HFFc6 (cell line): ENCODE measurements around the gene C1GALT1. TPM values are rescaled to one million over a fixed set of nuclear protein-coding genes. Genes with fewer than 3 reads are reported as not detected.

Experiments used
- DNase-seq: peaks from one replicate; pipeline ENCODE4 v3.0.0-alpha.2; 2018
- H3K27ac Mint-ChIP-seq: 2 replicates; pipeline ENCODE4 v1.8.0; 2020; ENCODE audit warnings: mild to moderate bottlenecking, mixed read lengths
- H3K27me3 Mint-ChIP-seq: 2 replicates; pipeline ENCODE4 v1.8.0; 2021; ENCODE audit warnings: mild to moderate bottlenecking, moderate library complexity, mixed read lengths; ENCODE audit not compliant: insufficient read depth
- H3K36me3 Mint-ChIP-seq: 2 replicates; pipeline ENCODE4 v1.8.0; 2021; ENCODE audit warnings: low read depth, mixed read lengths
- H3K4me1 Mint-ChIP-seq: 2 replicates; pipeline ENCODE4 v1.8.0; 2020; ENCODE audit warnings: low read depth, mixed read lengths
- H3K4me3 Mint-ChIP-seq: 2 replicates; pipeline ENCODE4 v1.8.0; 2020; ENCODE audit warnings: mild to moderate bottlenecking, moderate library complexity, mixed read lengths
- H3K9me3 Mint-ChIP-seq: 2 replicates; pipeline ENCODE4 v1.8.0; 2020; ENCODE audit warnings: mild to moderate bottlenecking, mixed read lengths
- total RNA-seq, 6 experiments: library from RNA; stranded (reverse); fragmentation: NEBNext Ultra II Directional; extraction: Animal tissue kit (Norgen Biotek cat#: 25700); gene quantifications; 2 replicates in 1 of 6; 3 replicates in 5 of 6; pipeline ENCODE4 v1.2.3, GENCODE V29; 2021
- TF ChIP-seq, protein P1 (sequence below): fragments of 200-600 bp; sonication (generic); IDR thresholded peaks from 2 replicates; pipeline ENCODE4 v1.5.0; 2021; ENCODE audit warnings: antibody characterized with exemption, mild to moderate bottlenecking

Gene C1GALT1
- total RNA-seq, 6 experiments from 2014 or later: 32.3 to 47.4 (median 34.1) TPM

DNA sequence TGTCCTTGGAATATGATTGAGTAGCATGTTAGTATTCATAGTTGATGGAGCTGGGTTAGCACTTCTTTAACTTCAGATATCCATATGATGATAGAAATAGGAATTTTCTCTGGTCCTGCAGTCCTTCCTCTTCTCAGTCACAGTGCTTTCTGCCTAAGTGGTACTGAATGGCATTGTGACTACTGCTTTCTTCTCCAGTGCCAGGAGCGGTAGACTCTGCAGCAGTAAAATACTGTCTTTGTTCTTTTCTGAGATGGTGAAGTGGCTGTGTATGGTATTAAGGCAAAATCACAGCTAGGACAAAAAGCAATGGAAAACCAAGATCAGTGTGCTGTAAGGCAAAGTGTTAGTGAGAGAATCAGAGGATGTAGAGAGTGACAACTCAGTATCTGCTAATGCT lies 46.6 kb downstream of the C1GALT1 start:
- H3K9me3 Mint-ChIP-seq: no peaks in the 10 kb centered on the region
- H3K36me3 Mint-ChIP-seq: peaks cover 10% of the 10 kb centered on the region
- TF ChIP-seq, protein P1, sequence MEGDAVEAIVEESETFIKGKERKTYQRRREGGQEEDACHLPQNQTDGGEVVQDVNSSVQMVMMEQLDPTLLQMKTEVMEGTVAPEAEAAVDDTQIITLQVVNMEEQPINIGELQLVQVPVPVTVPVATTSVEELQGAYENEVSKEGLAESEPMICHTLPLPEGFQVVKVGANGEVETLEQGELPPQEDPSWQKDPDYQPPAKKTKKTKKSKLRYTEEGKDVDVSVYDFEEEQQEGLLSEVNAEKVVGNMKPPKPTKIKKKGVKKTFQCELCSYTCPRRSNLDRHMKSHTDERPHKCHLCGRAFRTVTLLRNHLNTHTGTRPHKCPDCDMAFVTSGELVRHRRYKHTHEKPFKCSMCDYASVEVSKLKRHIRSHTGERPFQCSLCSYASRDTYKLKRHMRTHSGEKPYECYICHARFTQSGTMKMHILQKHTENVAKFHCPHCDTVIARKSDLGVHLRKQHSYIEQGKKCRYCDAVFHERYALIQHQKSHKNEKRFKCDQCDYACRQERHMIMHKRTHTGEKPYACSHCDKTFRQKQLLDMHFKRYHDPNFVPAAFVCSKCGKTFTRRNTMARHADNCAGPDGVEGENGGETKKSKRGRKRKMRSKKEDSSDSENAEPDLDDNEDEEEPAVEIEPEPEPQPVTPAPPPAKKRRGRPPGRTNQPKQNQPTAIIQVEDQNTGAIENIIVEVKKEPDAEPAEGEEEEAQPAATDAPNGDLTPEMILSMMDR: no peak
- H3K4me3 Mint-ChIP-seq: no peak overlapping the region
- H3K27me3 Mint-ChIP-seq: no peaks in the 10 kb centered on the region; the same call in 1 of the 2 replicates
- peak overlapping the region; percentile 50; the same call in 1 of the 2 replicates for H3K27ac Mint-ChIP-seq
- H3K4me1 Mint-ChIP-seq: peaks cover 23% of the 10 kb centered on the region
- DNase-seq: no peak

DNA sequence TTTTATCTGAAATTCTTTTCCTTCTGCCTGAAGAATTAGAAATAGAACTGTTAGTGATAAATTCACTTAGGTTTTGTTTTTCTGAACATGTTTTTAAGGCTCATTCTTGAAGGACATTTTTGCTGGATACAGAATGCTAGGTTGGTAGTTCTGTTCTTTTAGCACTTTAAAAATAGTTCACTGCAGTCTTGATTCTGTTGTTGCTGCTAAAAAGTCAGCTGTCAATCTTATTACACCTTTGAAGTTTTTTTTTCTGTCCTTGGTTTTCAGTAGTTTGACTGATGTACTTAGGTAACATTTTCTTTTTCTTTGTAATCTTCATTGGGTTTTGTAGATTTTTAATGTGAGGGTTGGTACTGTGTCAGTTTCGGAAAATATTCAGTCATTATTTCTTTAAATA lies 48.7 kb downstream of the C1GALT1 start:
- Mint-ChIP-seq H3K27me3 (no peaks in the 10 kb centered on the region), H3K36me3 (peaks cover 14% of the 10 kb centered on the region), H3K4me3 (no peak overlapping the region), H3K27ac (no peak overlapping the region), H3K4me1 (peaks cover 31% of the 10 kb centered on the region), H3K9me3 (no peaks in the 10 kb centered on the region)
- no peak for DNase-seq
- TF ChIP-seq, protein P1: no peak

DNA sequence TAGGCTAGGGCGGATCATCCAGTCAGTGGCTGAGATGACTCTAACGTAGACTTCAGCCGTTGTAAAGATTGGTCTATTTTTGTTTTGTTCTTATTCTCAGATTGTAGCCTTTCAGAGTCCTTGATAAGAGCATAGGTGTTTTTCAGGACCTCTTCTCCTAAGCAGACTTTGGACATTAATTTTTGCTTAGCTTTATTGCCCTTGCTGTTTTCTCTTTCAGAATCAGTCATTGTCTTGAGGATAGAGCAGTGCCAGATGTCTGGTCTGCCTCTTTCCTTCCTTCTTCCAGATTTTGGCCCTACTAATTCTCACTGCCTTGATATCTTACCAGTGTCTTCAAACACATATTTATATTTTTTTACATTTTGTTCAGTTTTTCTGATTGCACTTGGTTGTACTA lies 49.5 kb downstream of the C1GALT1 start:
- DNase-seq: no peak
- no peak overlapping the region for H3K4me3 Mint-ChIP-seq
- H3K36me3 Mint-ChIP-seq: peaks cover 16% of the 10 kb centered on the region
- H3K27ac Mint-ChIP-seq: no peak overlapping the region
- no peaks in the 10 kb centered on the region for H3K27me3 Mint-ChIP-seq
- H3K4me1 Mint-ChIP-seq: peaks cover 33% of the 10 kb centered on the region
- TF ChIP-seq, protein P1: no peak
- H3K9me3 Mint-ChIP-seq: no peaks in the 10 kb centered on the region

DNA sequence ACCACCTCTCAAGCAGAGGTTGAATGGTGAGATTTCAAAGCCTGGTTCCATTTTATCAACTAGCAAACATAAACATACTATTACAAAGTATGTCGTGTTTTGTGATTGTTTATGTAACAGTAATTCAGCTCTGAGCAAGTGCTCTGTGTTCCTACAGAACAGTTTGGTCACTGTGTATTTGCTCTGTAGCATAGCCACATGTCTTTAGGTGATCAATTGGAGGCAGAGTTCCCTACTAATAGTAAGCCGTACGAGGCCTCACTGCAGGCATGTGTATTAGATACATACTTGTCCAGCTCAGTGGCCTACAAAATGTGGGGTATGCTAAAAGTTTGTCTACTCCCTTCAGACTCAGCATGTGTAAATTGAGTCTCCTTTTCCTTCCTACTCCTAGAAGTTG lies 53.0 kb downstream of the C1GALT1 start:
- H3K27ac Mint-ChIP-seq: no peak overlapping the region
- H3K4me3 Mint-ChIP-seq: no peak overlapping the region
- peaks cover 15% of the 10 kb centered on the region for H3K4me1 Mint-ChIP-seq
- H3K36me3 Mint-ChIP-seq: peaks cover 16% of the 10 kb centered on the region
- no peak for DNase-seq
- no peaks in the 10 kb centered on the region for H3K9me3 Mint-ChIP-seq
- TF ChIP-seq, protein P1: no peak
- no peaks in the 10 kb centered on the region for H3K27me3 Mint-ChIP-seq

DNA sequence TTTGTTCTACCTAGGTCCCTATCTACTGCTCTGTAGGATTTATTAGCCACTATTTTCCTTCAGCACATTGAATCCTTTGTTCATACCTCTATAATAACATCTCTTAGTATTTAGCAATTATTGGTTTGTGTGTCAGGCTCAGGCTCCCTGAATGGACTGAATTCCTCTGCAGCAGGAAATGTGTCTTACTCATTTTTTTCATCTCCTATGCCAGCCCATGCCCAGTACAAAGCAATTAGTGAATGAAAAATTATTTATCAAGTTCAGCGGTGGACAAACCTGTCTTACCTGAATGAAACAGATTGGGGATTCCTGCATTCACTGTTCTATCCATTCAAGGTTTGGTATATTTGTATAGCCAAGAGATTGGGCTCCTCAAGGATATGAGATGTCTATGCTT lies 53.7 kb downstream of the C1GALT1 start:
- Mint-ChIP-seq H3K9me3 (no peaks in the 10 kb centered on the region), H3K36me3 (peaks cover 13% of the 10 kb centered on the region), H3K27me3 (no peaks in the 10 kb centered on the region), H3K27ac (no peak overlapping the region), H3K4me1 (peaks cover 11% of the 10 kb centered on the region), H3K4me3 (no peak overlapping the region)
- TF ChIP-seq, protein P1: no peak
- DNase-seq: no peak
